Sigmoid colon (tissue), 4 donors: ENCODE results near the gene TBC1D8.

Experiments
- EP300 ChIP-seq, 4 donors: sonication (generic); formaldehyde crosslinking; IDR thresholded peaks; one replicate each; pipeline ENCODE4 v1.6.1; 2017; ENCODE audit warnings: antibody characterized with exemption in 4 of 4
- POLR2A ChIP-seq, 2 donors: fragments of 450-650 bp; IDR thresholded peaks; one replicate each; pipeline ENCODE4 v1.6.1; 2016; ENCODE audit warnings: antibody characterized with exemption in 2 of 2, mild to moderate bottlenecking in 2 of 2, moderate library complexity in 2 of 2
- POLR2AphosphoS5 ChIP-seq, 4 donors: sonication (generic); formaldehyde crosslinking; IDR thresholded peaks; one replicate each; pipeline ENCODE4 v1.6.1; 2017; ENCODE audit warnings: antibody characterized with exemption in 4 of 4
- TF ChIP-seq, protein P1 (sequence below), 4 experiments: fragments of 450-650 bp in 3 of 4; fragments of 200-600 bp in 1 of 4; IDR thresholded peaks; one replicate each; pipeline ENCODE4 v1.5.1; 2016 to 2019; ENCODE audit warnings: antibody characterized with exemption in 4 of 4, mild to moderate bottlenecking in 3 of 4, moderate library complexity in 2 of 4

DNA sequence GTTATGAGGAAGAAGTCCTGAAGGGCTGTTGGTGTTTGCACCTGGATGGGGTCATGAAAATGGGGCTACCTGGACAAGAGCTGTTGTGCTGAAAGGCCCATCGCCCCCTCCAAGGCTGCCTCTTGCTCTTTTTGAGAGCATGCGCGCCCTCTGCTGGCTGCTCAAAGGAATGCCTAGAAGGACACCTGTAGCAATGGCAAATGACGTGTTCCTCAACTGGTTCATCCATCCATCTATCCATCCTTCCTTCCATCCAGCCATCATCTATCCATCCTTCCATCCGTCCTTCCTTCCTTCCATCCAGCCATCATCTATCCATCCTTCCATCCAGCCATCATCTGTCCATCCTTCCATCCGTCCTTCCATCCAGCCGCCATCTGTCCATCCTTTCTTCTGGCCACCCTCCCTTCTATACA lies 166.3 kb downstream of the TBC1D8 start:
- TF ChIP-seq, protein P1, sequence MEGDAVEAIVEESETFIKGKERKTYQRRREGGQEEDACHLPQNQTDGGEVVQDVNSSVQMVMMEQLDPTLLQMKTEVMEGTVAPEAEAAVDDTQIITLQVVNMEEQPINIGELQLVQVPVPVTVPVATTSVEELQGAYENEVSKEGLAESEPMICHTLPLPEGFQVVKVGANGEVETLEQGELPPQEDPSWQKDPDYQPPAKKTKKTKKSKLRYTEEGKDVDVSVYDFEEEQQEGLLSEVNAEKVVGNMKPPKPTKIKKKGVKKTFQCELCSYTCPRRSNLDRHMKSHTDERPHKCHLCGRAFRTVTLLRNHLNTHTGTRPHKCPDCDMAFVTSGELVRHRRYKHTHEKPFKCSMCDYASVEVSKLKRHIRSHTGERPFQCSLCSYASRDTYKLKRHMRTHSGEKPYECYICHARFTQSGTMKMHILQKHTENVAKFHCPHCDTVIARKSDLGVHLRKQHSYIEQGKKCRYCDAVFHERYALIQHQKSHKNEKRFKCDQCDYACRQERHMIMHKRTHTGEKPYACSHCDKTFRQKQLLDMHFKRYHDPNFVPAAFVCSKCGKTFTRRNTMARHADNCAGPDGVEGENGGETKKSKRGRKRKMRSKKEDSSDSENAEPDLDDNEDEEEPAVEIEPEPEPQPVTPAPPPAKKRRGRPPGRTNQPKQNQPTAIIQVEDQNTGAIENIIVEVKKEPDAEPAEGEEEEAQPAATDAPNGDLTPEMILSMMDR (IDR thresholded peaks at IDR 0.05), result peak; percentile 86 to 97 (median 88)
- TF ChIP-seq POLR2AphosphoS5 (IDR thresholded peaks at IDR 0.05), result peak in 1 of 4 donors; percentile 9
- TF ChIP-seq EP300 (IDR thresholded peaks at IDR 0.05), result no peak
- TF ChIP-seq POLR2A (IDR thresholded peaks at IDR 0.05), result no peak
